GM19023 (cell line): ENCODE data around the gene MMP17.

Experiments used
- ATAC-seq: cut with Tn5 transposase; IDR thresholded peaks from one replicate; pipeline ENCODE4 v1.9.1; 2021; ENCODE audit warnings: mild to moderate bottlenecking, moderate library complexity; ENCODE audit not compliant: unreplicated experiment

The MMP17 gene

GRCh38 chr12:131829791-131830334, 1.7 kb downstream of the MMP17 start:
- no peak for ATAC-seq

DNA sequence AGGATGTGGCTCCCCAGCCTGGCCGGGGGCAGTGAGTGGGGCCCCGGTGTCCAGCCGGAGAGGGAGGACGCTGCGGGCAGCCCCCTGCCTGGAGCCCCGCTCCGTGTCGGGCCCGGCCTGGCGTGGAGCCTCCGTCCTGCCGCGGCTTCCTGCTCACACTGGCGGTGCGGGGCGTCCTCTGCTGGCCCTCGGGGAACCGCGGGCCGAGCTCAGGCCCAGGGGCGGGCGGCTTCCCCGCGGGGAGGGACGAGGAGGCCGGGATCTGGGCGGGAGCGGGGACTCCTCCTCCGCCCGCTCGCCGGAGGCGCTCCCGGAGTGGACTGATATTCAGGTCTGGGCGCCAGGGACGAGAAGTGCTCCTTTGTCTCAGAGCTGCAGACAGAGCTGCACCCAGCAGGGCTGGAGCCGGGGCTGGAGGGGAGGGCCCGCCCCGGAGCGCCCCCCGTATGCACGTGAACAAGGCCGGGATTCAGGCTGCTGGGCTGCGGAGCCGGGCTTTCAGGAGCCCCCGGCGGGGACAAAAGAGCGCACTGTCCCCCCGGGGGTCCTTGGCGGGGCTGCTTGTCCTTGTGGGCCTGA, 2.2 kb downstream of the MMP17 start:
- ATAC-seq: no peak

DNA sequence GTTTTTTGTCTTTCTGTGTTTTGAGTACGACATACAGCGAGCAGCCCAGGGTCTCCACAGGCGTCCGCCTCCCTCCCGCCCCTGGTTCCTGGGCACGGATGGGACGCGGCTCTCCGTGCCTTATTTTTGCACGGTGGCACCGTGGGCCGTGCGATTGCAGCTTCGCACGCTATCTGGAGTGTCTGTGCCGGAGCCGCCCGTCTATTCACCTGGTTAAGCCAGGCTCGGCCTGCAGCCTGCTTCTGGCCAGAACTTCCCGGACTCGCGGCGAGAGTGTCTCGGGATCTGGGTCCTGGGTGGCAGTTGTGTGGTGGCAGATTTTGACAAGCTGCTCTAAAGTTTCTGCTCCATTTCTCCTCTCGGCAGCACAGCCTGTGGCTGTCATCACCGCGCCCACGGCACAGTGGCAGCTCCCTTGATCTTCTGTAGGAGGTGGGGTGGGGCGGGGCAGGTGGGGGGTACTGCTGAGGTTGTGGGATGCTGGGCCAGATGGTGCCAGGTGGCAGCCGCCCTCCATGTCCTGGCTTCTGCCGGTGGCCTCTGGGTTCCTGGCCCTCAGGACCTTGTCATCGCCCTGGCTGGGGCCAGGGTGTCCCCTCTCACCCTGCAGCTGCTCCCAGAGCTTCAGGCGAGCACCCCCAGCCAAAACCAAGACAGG, 2.9 kb downstream of the MMP17 start:
- ATAC-seq: no peak

DNA sequence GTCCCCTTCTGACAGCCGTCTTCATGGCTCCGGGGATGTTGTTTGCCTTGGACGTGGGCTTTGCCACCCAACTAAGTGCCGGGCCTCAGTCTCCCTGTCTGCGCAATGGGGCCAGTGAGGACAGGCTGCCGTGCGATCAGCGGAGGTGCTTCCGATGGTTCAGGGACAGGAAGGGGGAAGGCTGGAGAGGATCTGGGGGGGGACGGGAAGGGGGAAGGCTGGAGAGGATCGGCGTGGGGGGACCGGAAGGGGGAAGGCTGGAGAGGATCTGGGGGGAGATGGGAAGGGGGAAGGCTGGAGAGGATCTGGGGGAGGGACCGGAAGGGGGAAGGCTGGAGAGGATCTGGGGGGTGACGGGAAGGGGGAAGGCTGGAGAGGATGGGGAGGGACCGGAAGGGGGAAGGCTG, 3.4 kb downstream of the MMP17 start:
- no peak for ATAC-seq

- ATAC-seq: no peak
These were observed 4.4 kb downstream of the MMP17 start for GRCh38 chr12:131832321-131833231.

DNA sequence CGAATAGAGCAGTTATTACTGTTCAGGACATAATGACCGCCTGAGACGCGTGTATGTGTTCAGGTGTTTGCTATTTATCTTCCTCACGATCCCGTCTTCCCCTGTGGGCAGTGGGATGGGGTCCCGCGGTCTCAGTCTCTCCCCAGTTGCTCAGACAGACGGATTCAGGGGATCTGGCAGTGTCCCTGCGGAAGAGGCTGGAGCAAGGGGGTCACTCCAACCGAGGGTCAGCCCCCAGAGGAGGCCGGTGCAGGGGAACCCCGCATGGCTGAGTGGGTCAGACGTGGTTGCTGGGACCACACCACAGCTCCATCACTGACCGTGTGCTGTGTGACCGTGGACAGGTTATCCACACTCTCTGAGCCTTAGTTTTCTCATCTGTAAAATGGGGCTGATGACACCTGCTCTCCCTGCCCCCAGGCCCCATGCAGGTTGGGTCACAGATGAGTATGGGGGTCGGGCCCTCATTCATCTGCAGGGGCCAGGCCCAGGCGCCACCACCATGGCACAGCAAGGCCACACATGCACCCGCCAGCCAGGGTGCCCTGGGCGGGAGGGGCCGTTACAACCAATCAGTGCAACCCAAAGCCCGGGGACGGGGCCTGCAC, 5.2 kb downstream of the MMP17 start:
- ATAC-seq: no peak

- no peak for ATAC-seq
These were observed 5.9 kb downstream of the MMP17 start for GRCh38 chr12:131833896-131834641.

- no peak for ATAC-seq
These were observed 6.8 kb downstream of the MMP17 start for GRCh38 chr12:131834798-131835615.

DNA sequence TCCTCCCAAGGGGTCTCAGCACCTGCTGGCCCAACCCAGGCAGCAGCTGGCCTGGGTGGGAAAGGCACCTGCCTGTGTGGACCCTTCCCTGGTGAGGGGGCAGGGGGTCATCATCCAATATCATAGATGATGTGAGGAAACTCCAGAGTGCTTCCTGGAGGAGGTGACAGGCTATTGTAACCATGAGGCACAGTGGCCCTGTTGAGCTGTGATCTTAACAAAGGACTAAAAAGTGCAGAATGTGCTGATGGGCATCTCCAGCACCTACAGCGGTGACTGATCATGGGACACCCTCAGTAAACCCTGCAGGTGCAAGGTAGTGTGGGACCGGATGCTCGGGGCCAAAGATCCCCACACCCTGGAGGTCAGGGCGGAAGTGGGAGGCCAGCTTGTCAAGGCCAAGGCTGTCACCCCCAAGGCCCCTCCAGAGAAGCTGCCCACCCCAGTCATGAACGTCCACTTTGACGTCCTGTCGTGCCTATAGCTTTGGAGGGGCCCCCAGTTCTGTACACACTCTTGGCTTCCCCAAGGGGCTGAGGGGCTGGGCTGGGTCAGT, 7.5 kb downstream of the MMP17 start:
- ATAC-seq: no peak

GRCh38 chr12:131836193-131836592, 8.0 kb downstream of the MMP17 start:
- ATAC-seq: no peak

DNA sequence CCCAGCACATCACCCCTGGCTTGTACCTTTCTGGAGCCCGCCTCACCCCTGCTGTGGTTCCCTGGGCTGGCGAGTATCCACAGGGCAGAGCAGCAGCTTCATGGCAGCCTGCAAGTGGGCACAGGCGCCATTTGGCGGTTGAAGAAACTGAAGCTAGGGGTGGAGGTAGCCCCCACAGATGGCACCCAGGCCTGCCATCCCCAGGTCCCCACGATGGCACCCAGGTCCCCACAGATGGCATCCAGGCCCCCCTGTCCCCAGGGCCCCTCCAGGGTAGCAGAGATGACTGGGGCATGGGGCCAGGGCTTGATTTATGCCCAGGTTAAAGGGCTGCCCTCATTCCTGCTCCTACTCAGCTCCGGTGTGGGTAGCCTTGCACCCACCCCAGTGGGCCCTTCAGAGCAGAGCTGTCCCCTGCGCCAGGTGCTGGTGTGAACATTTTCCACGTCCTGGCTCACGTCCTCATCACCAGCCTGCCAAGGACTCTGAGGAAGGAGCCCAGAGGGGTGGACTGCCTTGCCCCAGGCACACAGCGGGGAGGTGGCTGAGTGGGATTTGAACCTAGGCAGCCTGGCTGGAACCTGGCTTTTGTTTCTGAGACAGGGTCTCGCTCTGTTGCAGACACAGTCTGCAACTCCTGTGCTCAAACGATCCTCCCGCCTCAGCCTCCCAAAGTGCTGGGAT, 8.7 kb downstream of the MMP17 start:
- no peak for ATAC-seq

DNA sequence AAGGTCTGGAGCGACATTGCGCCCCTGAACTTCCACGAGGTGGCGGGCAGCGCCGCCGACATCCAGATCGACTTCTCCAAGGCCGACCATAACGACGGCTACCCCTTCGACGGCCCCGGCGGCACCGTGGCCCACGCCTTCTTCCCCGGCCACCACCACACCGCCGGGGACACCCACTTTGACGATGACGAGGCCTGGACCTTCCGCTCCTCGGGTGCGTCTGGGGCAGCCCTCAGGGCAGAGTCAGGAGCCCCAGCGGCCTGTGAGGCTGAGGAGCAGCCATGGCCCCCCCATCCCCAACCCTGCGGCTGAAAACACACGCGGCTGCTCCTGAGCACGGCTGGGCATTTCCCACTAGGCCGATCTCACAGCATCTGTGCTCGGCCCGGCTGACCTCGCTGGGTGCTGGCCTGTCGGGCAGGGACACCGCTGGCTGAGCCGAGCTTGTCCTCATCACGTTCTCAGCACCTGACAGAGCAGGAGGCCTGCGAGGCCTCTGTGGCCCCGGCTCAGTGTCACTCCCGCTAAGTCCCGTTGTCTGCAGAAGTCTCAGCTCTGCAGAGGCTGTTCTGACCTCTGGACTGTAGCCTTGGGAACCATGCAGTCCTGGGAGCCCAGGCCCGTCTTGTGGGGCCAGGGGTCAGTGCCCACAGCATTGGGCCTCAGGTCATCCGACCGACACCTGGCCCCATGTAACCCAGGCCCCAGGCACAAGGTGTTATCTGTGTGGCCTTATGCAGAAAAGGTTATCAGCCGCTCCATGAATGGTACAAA, 12.6 kb downstream of the MMP17 start:
- ATAC-seq: no peak

DNA sequence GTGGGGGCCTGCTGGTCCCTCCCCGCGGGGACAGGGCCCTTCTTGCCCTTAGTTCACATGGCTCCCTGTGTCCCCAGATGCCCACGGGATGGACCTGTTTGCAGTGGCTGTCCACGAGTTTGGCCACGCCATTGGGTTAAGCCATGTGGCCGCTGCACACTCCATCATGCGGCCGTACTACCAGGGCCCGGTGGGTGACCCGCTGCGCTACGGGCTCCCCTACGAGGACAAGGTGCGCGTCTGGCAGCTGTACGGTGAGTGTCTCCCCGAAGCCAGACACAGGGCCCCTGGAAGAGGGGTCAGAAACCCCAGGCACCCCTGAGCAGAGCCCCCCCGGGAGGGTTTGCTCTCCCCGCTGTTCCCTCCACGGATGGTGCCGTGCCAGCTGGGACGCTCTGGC, 13.4 kb downstream of the MMP17 start:
- no peak for ATAC-seq

- ATAC-seq: no peak
These were observed 14.0 kb downstream of the MMP17 start for GRCh38 chr12:131842169-131842568.

GRCh38 chr12:131843527-131843926, 15.3 kb downstream of the MMP17 start:
- ATAC-seq: no peak

GRCh38 chr12:131844140-131844539, 15.9 kb downstream of the MMP17 start:
- ATAC-seq: no peak

- ATAC-seq: no peak
These were observed 16.5 kb downstream of the MMP17 start for GRCh38 chr12:131844656-131845055.

GRCh38 chr12:131845121-131845520, 16.9 kb downstream of the MMP17 start:
- ATAC-seq: no peak
